NB4 (cell line): ENCODE data around the gene MMP24OS.
A peak's percentile ranks its signal among the peaks of the same experiment; 100 is the strongest.

ENCODE experiments used
- DNase-seq: peaks from one replicate; pipeline ENCODE4 v3.0.0; 2010; ENCODE audit warnings: low read depth
- H3K4me3 ChIP-seq: one replicate; pipeline ENCODE4 v1.5.1; 2011; ENCODE audit warnings: mild to moderate bottlenecking, low read depth, low read length, moderate library complexity
- MAX ChIP-seq: IDR thresholded peaks from 2 replicates; pipeline ENCODE4 v1.6.1; 2011; ENCODE audit warnings: low read depth, low read length
- MYC ChIP-seq: IDR thresholded peaks from 2 replicates; pipeline ENCODE4 v1.6.1; 2011; ENCODE audit warnings: low read depth, low read length
- POLR2A ChIP-seq: IDR thresholded peaks from 2 replicates; pipeline ENCODE4 v1.6.1; 2011; ENCODE audit warnings: mild to moderate bottlenecking; ENCODE audit not compliant: insufficient read length; ENCODE audit errors: extremely low read depth
- TF ChIP-seq, protein P1 (sequence below): IDR thresholded peaks from one replicate; pipeline ENCODE4 v1.5.1; 2012; ENCODE audit warnings: low read depth, low read length

The MMP24OS gene

GRCh38 chr20:35235881-35236280, 42.0 kb downstream of the MMP24OS start:
- H3K4me3 ChIP-seq, result no peak overlapping the region
- no peak for DNase-seq
- TF ChIP-seq, protein P1, sequence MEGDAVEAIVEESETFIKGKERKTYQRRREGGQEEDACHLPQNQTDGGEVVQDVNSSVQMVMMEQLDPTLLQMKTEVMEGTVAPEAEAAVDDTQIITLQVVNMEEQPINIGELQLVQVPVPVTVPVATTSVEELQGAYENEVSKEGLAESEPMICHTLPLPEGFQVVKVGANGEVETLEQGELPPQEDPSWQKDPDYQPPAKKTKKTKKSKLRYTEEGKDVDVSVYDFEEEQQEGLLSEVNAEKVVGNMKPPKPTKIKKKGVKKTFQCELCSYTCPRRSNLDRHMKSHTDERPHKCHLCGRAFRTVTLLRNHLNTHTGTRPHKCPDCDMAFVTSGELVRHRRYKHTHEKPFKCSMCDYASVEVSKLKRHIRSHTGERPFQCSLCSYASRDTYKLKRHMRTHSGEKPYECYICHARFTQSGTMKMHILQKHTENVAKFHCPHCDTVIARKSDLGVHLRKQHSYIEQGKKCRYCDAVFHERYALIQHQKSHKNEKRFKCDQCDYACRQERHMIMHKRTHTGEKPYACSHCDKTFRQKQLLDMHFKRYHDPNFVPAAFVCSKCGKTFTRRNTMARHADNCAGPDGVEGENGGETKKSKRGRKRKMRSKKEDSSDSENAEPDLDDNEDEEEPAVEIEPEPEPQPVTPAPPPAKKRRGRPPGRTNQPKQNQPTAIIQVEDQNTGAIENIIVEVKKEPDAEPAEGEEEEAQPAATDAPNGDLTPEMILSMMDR, result no peak
- TF ChIP-seq POLR2A, result no peak
- no peak for TF ChIP-seq MYC
- no peak for TF ChIP-seq MAX

- H3K4me3 ChIP-seq, result no peak overlapping the region
- no peak for DNase-seq
- TF ChIP-seq POLR2A, result no peak
- TF ChIP-seq MYC, result no peak
- no peak for TF ChIP-seq MAX
- TF ChIP-seq, protein P1, result no peak
Observed at GRCh38 chr20:35232575-35232974, 45.3 kb downstream of the MMP24OS start.

GRCh38 chr20:35226884-35227681, 50.8 kb downstream of the MMP24OS start:
- H3K4me3 ChIP-seq, result no peak overlapping the region
- peak; percentile 48 for DNase-seq

More at GRCh38 chr20:35226884-35227681, 50.8 kb downstream of the MMP24OS start:
- TF ChIP-seq, protein P1, result no peak
- TF ChIP-seq MAX (0 out of 2 replicates have a peak, but pooled peaks have one; percentile 19), MYC (no peak), POLR2A (no peak)
